HUES64 (cell line): ENCODE measurements around the gene MKI67.

Experiments used
- H3K27ac ChIP-seq: 2 replicates; pipeline ENCODE4 v1.7.0; 2013; ENCODE audit warnings: low read depth, low read length, inconsistent platforms
- H3K27me3 ChIP-seq: 2 replicates; pipeline ENCODE4 v1.6.1; 2013; ENCODE audit warnings: mild to moderate bottlenecking, low read length; ENCODE audit not compliant: insufficient read depth
- H3K36me3 ChIP-seq: 2 replicates; pipeline ENCODE4 v1.6.1; 2013; ENCODE audit warnings: mild to moderate bottlenecking, low read length; ENCODE audit not compliant: insufficient read depth
- H3K4me1 ChIP-seq: 2 replicates; pipeline ENCODE4 v1.6.1; 2013; ENCODE audit warnings: mild to moderate bottlenecking, low read length, moderate library complexity; ENCODE audit not compliant: insufficient read depth
- H3K4me3 ChIP-seq: 2 replicates; pipeline ENCODE4 v1.5.1; 2013; ENCODE audit warnings: mild to moderate bottlenecking, low read length, moderate library complexity
- H3K9ac ChIP-seq: 2 replicates; pipeline ENCODE4 v1.6.1; 2013; ENCODE audit warnings: mild to moderate bottlenecking, low read depth, low read length
- H3K9me3 ChIP-seq: 2 replicates; pipeline ENCODE4 v1.6.1; 2013; ENCODE audit warnings: low read depth, low read length; ENCODE audit not compliant: insufficient read depth
- WGBS: fragments of 150-250, 120-280 bp; methylation state at CpG from one replicate; pipeline ENCODE4 v1.1.7; 2013; ENCODE audit warnings: missing lambda C conversion rate; 5-methylcytosine and 5-hydroxymethylcytosine counted together

Gene MKI67

DNA sequence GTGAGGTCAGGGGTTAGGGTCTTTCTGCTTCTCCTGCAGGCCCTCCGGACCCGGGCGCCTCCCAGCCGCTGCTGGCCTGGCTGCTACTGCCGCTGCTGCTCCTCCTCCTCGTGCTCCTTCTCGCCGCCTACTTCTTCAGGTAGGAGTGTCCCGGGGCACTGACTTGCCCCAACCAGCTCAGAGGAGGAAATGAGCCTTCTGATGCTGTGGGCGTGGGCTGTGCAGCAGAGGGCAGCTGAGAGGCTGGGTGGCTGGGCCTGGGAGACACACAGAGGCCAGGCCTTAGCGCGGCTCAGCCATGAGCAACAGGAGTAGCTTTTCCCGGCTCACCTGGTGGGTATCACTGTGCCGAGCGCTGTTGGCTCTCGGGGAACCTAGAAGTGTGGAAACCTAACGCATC is 78.9 kb downstream of the MKI67 start:
- Histone ChIP-seq H3K27ac (no peak overlapping the region), H3K4me3 (no peak overlapping the region), H3K9me3 (no peaks in the 10 kb centered on the region), H3K9ac (no peak overlapping the region), H3K27me3 (no peaks in the 10 kb centered on the region; the same call in 1 of the 2 replicates), H3K36me3 (no peaks in the 10 kb centered on the region), H3K4me1 (0 out of 2 replicates have a peak, but pooled peaks cover 3% of the 10 kb centered on the region)
- WGBS, result 50% methylated on average over 17 of the region's 17 CpGs

DNA sequence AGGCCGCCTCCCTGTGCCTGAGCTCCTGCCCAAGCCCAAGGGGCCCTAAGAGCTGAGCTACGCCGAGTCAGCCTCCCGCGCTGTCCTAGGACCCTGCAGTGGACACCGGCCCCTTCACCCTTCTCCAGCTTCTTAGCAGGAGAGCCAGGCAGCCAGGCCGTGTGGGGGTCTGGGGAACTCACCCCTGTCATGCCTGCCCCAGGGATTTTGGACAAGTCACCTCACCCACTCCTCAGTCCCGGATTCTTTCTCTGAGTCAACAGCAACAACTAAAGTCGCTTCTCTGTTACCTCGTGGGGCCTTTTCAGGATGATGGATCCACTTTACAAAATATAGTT is 79.3 kb downstream of the MKI67 start:
- H3K9me3 ChIP-seq, result no peaks in the 10 kb centered on the region
- H3K4me3 ChIP-seq, result no peak overlapping the region
- no peak overlapping the region for H3K27ac ChIP-seq
- no peaks in the 10 kb centered on the region; the same call in 1 of the 2 replicates for H3K27me3 ChIP-seq
- H3K36me3 ChIP-seq, result no peaks in the 10 kb centered on the region
- 0 out of 2 replicates have a peak, but pooled peaks cover 3% of the 10 kb centered on the region for H3K4me1 ChIP-seq
- H3K9ac ChIP-seq, result no peak overlapping the region
- 88% methylated on average over 10 of the region's 10 CpGs for WGBS
